ENCODE data around the gene AGFG1.

- no peak for TF ChIP-seq CTCF (IDR thresholded peaks at IDR 0.05)
- no peak for TF ChIP-seq EP300 (IDR thresholded peaks at IDR 0.05)
- no peak for TF ChIP-seq POLR2A (IDR thresholded peaks at IDR 0.05)
Measured at GRCh38 chr2:227455200-227455599, 16.8 kb upstream of the AGFG1 start.
